Measurements from ENCODE around the gene FIGNL1. TPM values are rescaled to one million over a fixed set of nuclear protein-coding genes. Genes with fewer than 3 reads are reported as not detected.

Gene FIGNL1
- total RNA-seq, 2 experiments from 2014 or later: 46.8 to 47.2 TPM

- peaks cover 3% of the 10 kb centered on the region for H3K4me1 Mint-ChIP-seq (ENCODE audit: low read depth)
- no peak overlapping the region for H3K27ac Mint-ChIP-seq
- ChIA-PET POLR2A (interaction anchor here (0.6 kb wide), 1 partner anchor 664 kb away, joined by 4 read pairs; no protein-coding TSS in a partner anchor), CTCF (interaction anchor here (1.5 to 2.1 kb wide), 2 partner anchors 10 to 155 kb away, joined by 3 to 10 read pairs; no protein-coding TSS in a partner anchor)
- ATAC-seq (no peak), DNase-seq (no peak)
- TF ChIP-seq CTCF (IDR thresholded peaks at IDR 0.05): no peak
- H3K9me3 Mint-ChIP-seq: no peaks in the 10 kb centered on the region
- H3K4me3 Mint-ChIP-seq: no peak overlapping the region
- intact Hi-C loops (cut with micrococcal nuclease): no loop called here
- H3K27me3 Mint-ChIP-seq: peaks cover 1% of the 10 kb centered on the region
- no peaks in the 10 kb centered on the region for H3K36me3 Mint-ChIP-seq (ENCODE audit: low read depth)
Measured at GRCh38 chr7:50477640-50478039, 27.5 kb upstream of the FIGNL1 start.

GRCh38 chr7:50476953-50477625 lies 26.9 kb upstream of the FIGNL1 start:
- Mint-ChIP-seq H3K4me1 (ENCODE audit: low read depth) (peaks cover 3% of the 10 kb centered on the region), H3K36me3 (ENCODE audit: low read depth) (no peaks in the 10 kb centered on the region), H3K27me3 (peaks cover 1% of the 10 kb centered on the region), H3K4me3 (no peak overlapping the region), H3K9me3 (no peaks in the 10 kb centered on the region), H3K27ac (no peak overlapping the region)
- no peak for DNase-seq
- intact Hi-C loops (cut with micrococcal nuclease): no loop called here
- ChIA-PET POLR2A (interaction anchor here (0.6 kb wide), 1 partner anchor 664 kb away, joined by 4 read pairs; no protein-coding TSS in a partner anchor), CTCF (interaction anchor here (1.5 to 2.1 kb wide), 2 partner anchors 9 to 155 kb away, joined by 3 to 10 read pairs; no protein-coding TSS in a partner anchor)
- TF ChIP-seq CTCF (IDR thresholded peaks at IDR 0.05): no peak
- no peak for ATAC-seq

- POLR2A ChIA-PET: no interaction called here
- H3K27me3 Mint-ChIP-seq: peaks cover 1% of the 10 kb centered on the region
- CTCF ChIA-PET: interaction anchor here (1.1 to 1.6 kb wide), 4 partner anchors 204 to 383 kb away, joined by 3 to 7 read pairs (median 3); no protein-coding TSS in a partner anchor
- no peaks in the 10 kb centered on the region for H3K9me3 Mint-ChIP-seq
- no peak overlapping the region for H3K4me3 Mint-ChIP-seq
- peaks cover 3% of the 10 kb centered on the region for H3K4me1 Mint-ChIP-seq (ENCODE audit: low read depth)
- ATAC-seq (peak; percentile 78), DNase-seq (peak; percentile 42)
- no peak for TF ChIP-seq CTCF (IDR thresholded peaks at IDR 0.05)
- no peak overlapping the region for H3K27ac Mint-ChIP-seq
- intact Hi-C loops (cut with micrococcal nuclease): no loop called here
- H3K36me3 Mint-ChIP-seq (ENCODE audit: low read depth): no peaks in the 10 kb centered on the region
Measured at GRCh38 chr7:50475340-50475739, 25.2 kb upstream of the FIGNL1 start.

- intact Hi-C loops (cut with micrococcal nuclease): no loop called here
- H3K27ac Mint-ChIP-seq: no peak overlapping the region
- no peak for TF ChIP-seq CTCF (IDR thresholded peaks at IDR 0.05)
- H3K4me3 Mint-ChIP-seq: no peak overlapping the region
- peaks cover 3% of the 10 kb centered on the region for H3K4me1 Mint-ChIP-seq (ENCODE audit: low read depth)
- no peaks in the 10 kb centered on the region for H3K9me3 Mint-ChIP-seq
- ChIA-PET POLR2A (no interaction called here), CTCF (interaction anchor here (0.7 to 1.6 kb wide), 6 partner anchors 12 to 382 kb away, joined by 3 to 7 read pairs (median 3); no protein-coding TSS in a partner anchor)
- no peaks in the 10 kb centered on the region for H3K27me3 Mint-ChIP-seq
- no peaks in the 10 kb centered on the region for H3K36me3 Mint-ChIP-seq (ENCODE audit: low read depth)
- DNase-seq (no peak), ATAC-seq (no peak)
Measured at GRCh38 chr7:50474382-50475160, 24.4 kb upstream of the FIGNL1 start.
